Subcutaneous adipose tissue (tissue), 4 donors: ENCODE results near the gene VPS11. TPM values are rescaled to one million over a fixed set of nuclear protein-coding genes. Genes with fewer than 3 reads are reported as not detected.

Source experiments
- CTCF ChIP-seq: fragments of 450-650 bp; IDR thresholded peaks from one replicate; pipeline ENCODE4 v1.5.1; 2016; ENCODE audit warnings: low read depth, mild to moderate bottlenecking, control low read depth, antibody characterized with exemption, moderate library complexity
- total RNA-seq, 4 donors: library from RNA; depleted of rRNA; stranded (reverse); fragments of >200 nt; gene quantifications; one replicate each; pipeline ENCODE4 v1.1.0, GENCODE V29; 2016

The VPS11 gene
- total RNA-seq, 4 donors from 2014 or later = 34.8 to 43.4 (median 39.4) TPM

- TF ChIP-seq CTCF = no peak
Measured at GRCh38 chr11:119093942-119094815, 26.6 kb downstream of the VPS11 start.

GRCh38 chr11:119094816-119095065 lies 27.1 kb downstream of the VPS11 start:
- no peak for TF ChIP-seq CTCF

- TF ChIP-seq CTCF = no peak
Measured at GRCh38 chr11:119095066-119095880, 27.7 kb downstream of the VPS11 start.

- TF ChIP-seq CTCF = no peak
Measured at GRCh38 chr11:119099711-119100110, 32.1 kb downstream of the VPS11 start.

GRCh38 chr11:119100246-119100970 lies 32.8 kb downstream of the VPS11 start:
- no peak for TF ChIP-seq CTCF

GRCh38 chr11:119100994-119101758 lies 33.6 kb downstream of the VPS11 start:
- TF ChIP-seq CTCF = no peak
